Astrocyte (in vitro differentiated cells and primary cell): ENCODE data around the gene GDNF.

Source experiments
- CTCF ChIP-seq: IDR thresholded peaks from 2 replicates; pipeline ENCODE4 v1.5.1; 2011; ENCODE audit warnings: low read depth, mild to moderate bottlenecking, inconsistent platforms, low read length, moderate library complexity; ENCODE audit not compliant: insufficient read depth
- EZH2 ChIP-seq: IDR thresholded peaks from 2 replicates; pipeline ENCODE4 v1.6.1; 2012; ENCODE audit warnings: mild to moderate bottlenecking, low read length, inconsistent platforms; ENCODE audit not compliant: insufficient read depth

DNA sequence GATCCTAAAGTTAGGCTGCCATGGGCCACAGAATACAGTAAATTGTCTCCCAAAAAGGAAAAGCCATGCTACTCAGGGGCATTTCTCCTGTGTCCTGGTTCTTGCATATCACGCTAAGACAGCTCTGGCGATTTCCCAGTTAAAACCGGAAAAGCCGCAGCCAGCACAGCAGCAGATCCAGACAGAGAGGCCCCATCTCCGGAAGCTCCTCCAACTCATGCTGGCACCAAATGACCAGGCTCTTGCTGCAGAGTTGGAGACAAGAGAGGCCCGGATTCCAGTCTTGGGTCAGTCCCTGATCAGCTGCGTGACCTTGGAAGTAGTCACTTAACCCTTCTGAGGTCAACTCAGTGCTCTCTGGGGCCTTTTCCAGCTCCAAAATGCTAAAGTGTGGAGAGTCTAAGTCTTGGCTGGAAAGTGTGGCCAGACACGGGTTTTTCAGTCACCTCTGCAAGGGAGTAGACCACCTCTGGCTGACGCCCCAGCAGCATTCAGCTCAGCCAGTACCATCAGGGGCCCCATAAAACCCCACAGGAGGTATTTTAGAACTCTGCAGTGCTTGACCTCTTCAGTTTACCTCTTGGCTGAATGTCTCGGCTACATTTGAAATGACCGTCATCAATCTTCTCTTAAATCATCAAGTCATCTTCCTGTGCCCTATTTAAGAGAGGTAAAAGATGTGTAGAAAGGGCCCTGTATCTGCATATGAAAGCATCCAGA, 16.2 kb downstream of the GDNF start:
- TF ChIP-seq CTCF: no peak
- TF ChIP-seq EZH2: no peak
